Subcutaneous abdominal adipose tissue (tissue), 5 donors: Measurements from ENCODE around the gene ZNF675.
"Not testable (repeated sequence)": the region's sequence is repeated elsewhere in the genome, so short reads cannot be mapped to it uniquely, and the experiment has no call there.

Experiments
- H3K27ac ChIP-seq: one replicate; pipeline ENCODE4 v1.7.0; 2013; ENCODE audit warnings: low read depth, mild to moderate bottlenecking, inconsistent platforms, low read length, moderate library complexity
- H3K27me3 ChIP-seq, 5 donors: one replicate each; pipeline ENCODE4 v1.7.0; 2013; ENCODE audit warnings: low read length in 5 of 5, inconsistent platforms in 1 of 5; ENCODE audit not compliant: control insufficient read depth in 5 of 5, insufficient read depth in 4 of 5
- H3K36me3 ChIP-seq, 5 donors: one replicate each; pipeline ENCODE4 v1.7.0; 2013; ENCODE audit warnings: low read length in 5 of 5; ENCODE audit not compliant: control insufficient read depth in 5 of 5, insufficient read depth in 5 of 5
- H3K4me1 ChIP-seq, 5 donors: one replicate each; pipeline ENCODE4 v1.7.0; 2013; ENCODE audit warnings: low read length in 5 of 5, mild to moderate bottlenecking in 3 of 5, moderate library complexity in 1 of 5; ENCODE audit not compliant: control insufficient read depth in 5 of 5, insufficient read depth in 5 of 5
- H3K4me3 ChIP-seq, 5 donors: one replicate each; pipeline ENCODE4 v1.7.0; 2013; ENCODE audit warnings: low read length in 5 of 5, low read depth in 1 of 5
- H3K9ac ChIP-seq, 5 donors: one replicate each; pipeline ENCODE4 v1.7.0; 2013; ENCODE audit warnings: low read length in 5 of 5, mild to moderate bottlenecking in 4 of 5, moderate library complexity in 3 of 5
- H3K9me3 ChIP-seq, 5 donors: one replicate each; pipeline ENCODE4 v1.7.0; 2013; ENCODE audit warnings: low read length in 5 of 5; ENCODE audit not compliant: control insufficient read depth in 5 of 5
- donor health status: healthy.
- donor health status: healthy.
- donor health status: healthy.
- donor health status: healthy.
- donor health status: healthy.

ZNF675 gene

GRCh38 chr19:23673132-23673531, 13.9 kb downstream of the ZNF675 start:
- Histone ChIP-seq H3K36me3 (peaks cover 0 to 5% (median 0%) of the 10 kb centered on the region in 5 donors), H3K9ac (no peak overlapping the region), H3K9me3 (no peaks in the 10 kb centered on the region), H3K27me3 (no peaks in the 10 kb centered on the region), H3K4me1 (no peaks in the 10 kb centered on the region), H3K27ac (no peak overlapping the region), H3K4me3 (no peak overlapping the region)

- not testable (repeated sequence) for H3K27me3 ChIP-seq, H3K4me1 ChIP-seq, H3K4me3 ChIP-seq, H3K27ac ChIP-seq, H3K9ac ChIP-seq, H3K36me3 ChIP-seq
- H3K9me3 ChIP-seq = peaks cover 0 to 12% (median 0%) of the 10 kb centered on the region in 5 donors
Observed at GRCh38 chr19:23668606-23669005, 18.4 kb downstream of the ZNF675 start.

GRCh38 chr19:23665651-23666410, 21.2 kb downstream of the ZNF675 start:
- H3K27me3 ChIP-seq = no peaks in the 10 kb centered on the region
- H3K27ac ChIP-seq = no peak overlapping the region
- no peak overlapping the region for H3K9ac ChIP-seq
- H3K4me3 ChIP-seq = no peak overlapping the region
- no peaks in the 10 kb centered on the region for H3K4me1 ChIP-seq
- peaks cover 15 to 27% (median 18%) of the 10 kb centered on the region in 5 donors for H3K36me3 ChIP-seq
- H3K9me3 ChIP-seq = peaks cover 3 to 19% (median 8%) of the 10 kb centered on the region in 5 donors

GRCh38 chr19:23649817-23650216, 37.2 kb downstream of the ZNF675 start:
- not testable (repeated sequence) for H3K27me3 ChIP-seq, H3K27ac ChIP-seq, H3K4me3 ChIP-seq, H3K9ac ChIP-seq, H3K4me1 ChIP-seq
- Histone ChIP-seq H3K36me3 (peaks cover 12 to 15% (median 14%) of the 10 kb centered on the region in 5 donors), H3K9me3 (peaks cover 6 to 56% (median 44%) of the 10 kb centered on the region in 5 donors)
